H1 (cell line): ENCODE results near the gene UBE2G2. TPM values are rescaled to one million over a fixed set of nuclear protein-coding genes. Genes with fewer than 3 reads are reported as not detected.
A peak's percentile ranks its signal among the peaks of the same experiment; 100 is the strongest.

ENCODE experiments used
- CTCF ChIA-PET: fragments of 300-600 bp; sonication (Branson Sonifier 250); formaldehyde crosslinking; loops from one replicate; lab custom pipeline; 2021; ENCODE audit not compliant: partially characterized antibody; lab: Charles Lee
- POLR2A ChIA-PET: fragments of 300-600 bp; sonication (Branson Sonifier 250); formaldehyde crosslinking; loops from one replicate; lab custom pipeline; 2021; ENCODE audit warnings: inconsistent platforms; ENCODE audit not compliant: partially characterized antibody; lab: Charles Lee
- DNase-seq, 2 experiments: peaks; one replicate each; pipeline versions ENCODE4 v3.0.0 to v3.0.0-alpha.2; 2010 to 2022; ENCODE audit warnings: low spot score in 2 of 2, low read depth in 1 of 2, mixed read lengths in 1 of 2
- FAIRE-seq: peaks from 2 replicates; lab custom pipeline; 2011; peaks lifted over from hg19 to GRCh38; lab: Jason Lieb, UNC
- H2AFZ ChIP-seq: 2 replicates; pipeline ENCODE4 v1.8.1; 2012; ENCODE audit warnings: low read length, inconsistent platforms
- H2AK5ac ChIP-seq: 2 replicates; pipeline ENCODE4 v1.6.1; 2013; ENCODE audit warnings: low read depth, low read length
- H2BK120ac ChIP-seq: replicated peaks from 2 replicates; pipeline ENCODE3; 2013; ENCODE audit warnings: low read depth, low read length, inconsistent platforms
- H2BK12ac ChIP-seq: 2 replicates; pipeline ENCODE4 v1.6.1; 2013; ENCODE audit warnings: low read depth, low read length
- H2BK15ac ChIP-seq: 2 replicates; pipeline ENCODE4 v1.6.1; 2013; ENCODE audit warnings: low read length
- H2BK20ac ChIP-seq: 2 replicates; pipeline ENCODE4 v1.6.1; 2013; ENCODE audit warnings: low read length
- H2BK5ac ChIP-seq: 2 replicates; pipeline ENCODE4 v1.6.1; 2013; ENCODE audit warnings: low read depth, low read length
- H3K14ac ChIP-seq: 2 replicates; pipeline ENCODE4 v1.6.1; 2013; ENCODE audit warnings: inconsistent platforms; ENCODE audit not compliant: insufficient read length
- H3K18ac ChIP-seq: 2 replicates; pipeline ENCODE4 v1.6.1; 2013; ENCODE audit warnings: low read length; ENCODE audit errors: extremely low read depth
- H3K23ac ChIP-seq: 2 replicates; pipeline ENCODE4 v1.6.1; 2013; ENCODE audit warnings: inconsistent platforms; ENCODE audit not compliant: insufficient read length
- H3K23me2 ChIP-seq: 2 replicates; pipeline ENCODE4 v1.6.1; 2013; ENCODE audit warnings: low read depth, low read length
- H3K27ac ChIP-seq: 2 replicates; pipeline ENCODE4 v1.6.1; 2011; ENCODE audit warnings: low read depth, low read length, inconsistent platforms
- H3K27me3 ChIP-seq, 4 experiments: replicated peaks in 1 of 4; 1 replicate in 1 of 4; 2 replicates in 3 of 4; pipeline versions ENCODE4 v1.6.1 to v1.8.1; 2011 to 2013; ENCODE audit warnings: low read length in 3 of 4, mild to moderate bottlenecking in 3 of 4, inconsistent platforms in 2 of 4, mixed read lengths in 2 of 4, moderate library complexity in 1 of 4; ENCODE audit not compliant: control insufficient read depth in 3 of 4, insufficient read depth in 3 of 4; ENCODE audit errors: extremely low read depth in 1 of 4
- H3K36me3 ChIP-seq, 4 experiments: 2 replicates each; pipeline versions ENCODE4 v1.6.1 to v1.8.1; 2011 to 2013; ENCODE audit warnings: mild to moderate bottlenecking in 4 of 4, low read length in 3 of 4, moderate library complexity in 2 of 4, control low read depth in 1 of 4, inconsistent platforms in 1 of 4; ENCODE audit not compliant: insufficient read depth in 4 of 4, control insufficient read depth in 2 of 4
- H3K4ac ChIP-seq: replicated peaks from 2 replicates; pipeline ENCODE3; 2013; ENCODE audit warnings: low read length, low read depth, mixed read lengths, inconsistent platforms; ENCODE audit not compliant: insufficient read length
- H3K4me1 ChIP-seq, 4 experiments: replicated peaks in 1 of 4; 1 replicate in 1 of 4; 2 replicates in 3 of 4; pipeline versions ENCODE4 v1.6.1 to v1.8.1; 2011 to 2013; ENCODE audit warnings: low read length in 3 of 4, inconsistent platforms in 2 of 4, mixed read lengths in 1 of 4; ENCODE audit not compliant: insufficient read depth in 4 of 4, control insufficient read depth in 3 of 4
- H3K4me2 ChIP-seq, 2 experiments: 2 replicates each; pipeline versions ENCODE4 v1.6.1 to v1.8.1; 2011 to 2013; ENCODE audit warnings: low read depth in 2 of 2, low read length in 2 of 2, control low read depth in 1 of 2, inconsistent platforms in 1 of 2, mild to moderate bottlenecking in 1 of 2; ENCODE audit not compliant: insufficient read depth in 1 of 2
- H3K4me3 ChIP-seq, 4 experiments: fragments of 200-600, 300-600 bp in 1 of 4; sonication (generic), shearing (Covaris generic), sonication (Bioruptor Twin) in 1 of 4; 2 replicates each; pipeline versions ENCODE4 v1.5.1 to v1.8.1; 2011 to 2016; ENCODE audit warnings: low read length in 4 of 4, low read depth in 3 of 4, control low read depth in 2 of 4, inconsistent platforms in 2 of 4, mild to moderate bottlenecking in 2 of 4, mixed read lengths in 1 of 4, moderate library complexity in 1 of 4; ENCODE audit not compliant: insufficient read depth in 2 of 4; ENCODE audit errors: extremely low read depth in 1 of 4
- H3K56ac ChIP-seq: replicated peaks from 2 replicates; pipeline ENCODE3; 2013; ENCODE audit warnings: low read depth, mild to moderate bottlenecking, mixed read lengths, low read length, inconsistent platforms; ENCODE audit not compliant: insufficient read length
- H3K79me1 ChIP-seq: 2 replicates; pipeline ENCODE4 v1.6.1; 2013; ENCODE audit warnings: low read depth, low read length, control low read depth
- H3K79me2 ChIP-seq, 2 experiments: 2 replicates each; pipeline versions ENCODE4 v1.6.1 to v1.8.1; 2012 to 2013; ENCODE audit warnings: low read length in 2 of 2, mild to moderate bottlenecking in 2 of 2, inconsistent platforms in 1 of 2; ENCODE audit not compliant: insufficient read depth in 2 of 2, control insufficient read depth in 1 of 2
- H3K9ac ChIP-seq, 4 experiments: replicated peaks in 1 of 4; 1 replicate in 1 of 4; 2 replicates in 3 of 4; pipeline versions ENCODE4 v1.6.1 to v1.8.1; 2011 to 2013; ENCODE audit warnings: low read depth in 3 of 4, low read length in 3 of 4, control low read depth in 2 of 4, mild to moderate bottlenecking in 2 of 4, moderate library complexity in 2 of 4, inconsistent platforms in 1 of 4; ENCODE audit errors: extremely low read depth in 1 of 4
- H3K9me3 ChIP-seq, 2 experiments: 2 replicates each; pipeline versions ENCODE4 v1.6.1 to v1.8.1; 2012 to 2013; ENCODE audit warnings: mild to moderate bottlenecking in 2 of 2, moderate library complexity in 2 of 2, control low read depth in 1 of 2, inconsistent platforms in 1 of 2, low read depth in 1 of 2, low read length in 1 of 2, mixed read lengths in 1 of 2; ENCODE audit not compliant: insufficient read depth in 2 of 2
- H4K20me1 ChIP-seq, 2 experiments: replicated peaks in 1 of 2; 2 replicates each; pipeline versions ENCODE3 to v1.8.1; 2011 to 2013; ENCODE audit warnings: inconsistent platforms in 2 of 2, low read length in 2 of 2, mild to moderate bottlenecking in 1 of 2; ENCODE audit not compliant: insufficient read depth in 2 of 2, control insufficient read depth in 1 of 2
- H4K5ac ChIP-seq: 2 replicates; pipeline ENCODE4 v1.6.1; 2013; ENCODE audit warnings: low read length, low read depth, mixed read lengths, inconsistent platforms; ENCODE audit not compliant: insufficient read length
- H4K8ac ChIP-seq: 2 replicates; pipeline ENCODE4 v1.8.0; 2013; ENCODE audit warnings: mild to moderate bottlenecking, moderate library complexity, low read length, inconsistent platforms; ENCODE audit not compliant: insufficient read depth; ENCODE audit errors: extremely low read depth
- H4K91ac ChIP-seq: replicated peaks from 2 replicates; pipeline ENCODE3; 2013; ENCODE audit warnings: low read length, mixed read lengths, inconsistent platforms; ENCODE audit not compliant: insufficient read length
- CHD1 ChIP-seq: IDR thresholded peaks from 2 replicates; pipeline ENCODE4 v1.6.1; 2012; ENCODE audit warnings: low read depth, low read length, improper control_type of control experiment
- MAFK ChIP-seq: IDR thresholded peaks from 2 replicates; pipeline ENCODE4 v1.6.1; 2012; ENCODE audit warnings: low read depth, mild to moderate bottlenecking, improper control_type of control experiment, low read length
- whole genome bisulfite sequencing, 2 experiments: shearing (Covaris generic) in 1 of 2; methylation state at CpG; one replicate each; pipeline versions ENCODE4 v1.1.6 to v1.1.7; 2013 to 2015; ENCODE audit warnings: low lambda C conversion rate in 2 of 2, mixed read lengths in 2 of 2, inconsistent platforms in 1 of 2, low coverage in 1 of 2, missing lambda C conversion rate in 1 of 2; ENCODE audit not compliant: insufficient replicate concordance in 2 of 2, insufficient coverage in 1 of 2, insufficient read length in 1 of 2; ENCODE audit errors: extremely low coverage in 1 of 2, missing lambda C conversion rate in 1 of 2; 5-methylcytosine and 5-hydroxymethylcytosine counted together
- polyA plus RNA-seq, 7 experiments: library from polyadenylated mRNA; depleted of rRNA in 3 of 7; stranded (reverse) in 5 of 7; unstranded in 2 of 7; fragments of >200 nt in 5 of 7; fragments of 200-250 nt in 2 of 7; gene quantifications; 1 replicate in 5 of 7; 2 replicates in 1 of 7; 4 replicates in 1 of 7; pipeline versions ENCODE4 v1.2.1 to v1.2.3, GENCODE V29; 2011 to 2013; ENCODE audit warnings: missing spikeins in 2 of 7, mixed read lengths in 2 of 7
- total RNA-seq: library from RNA; stranded (reverse); fragmentation: NEBNext Ultra II Directional; extraction: Animal tissue kit (Norgen Biotek cat#: 25700); gene quantifications from 2 replicates; pipeline ENCODE4 v1.2.1, GENCODE V29; 2021
- TF ChIP-seq, protein P1 (sequence below): IDR thresholded peaks from 2 replicates; pipeline ENCODE4 v1.6.1; 2012; ENCODE audit warnings: inconsistent platforms

UBE2G2 gene
- total and polyA plus RNA-seq, 2 of the 8 experiments (the other 6 are each of a cell fraction or from before 2014, with no cell fraction given): 96.3 to 101 TPM

DNA sequence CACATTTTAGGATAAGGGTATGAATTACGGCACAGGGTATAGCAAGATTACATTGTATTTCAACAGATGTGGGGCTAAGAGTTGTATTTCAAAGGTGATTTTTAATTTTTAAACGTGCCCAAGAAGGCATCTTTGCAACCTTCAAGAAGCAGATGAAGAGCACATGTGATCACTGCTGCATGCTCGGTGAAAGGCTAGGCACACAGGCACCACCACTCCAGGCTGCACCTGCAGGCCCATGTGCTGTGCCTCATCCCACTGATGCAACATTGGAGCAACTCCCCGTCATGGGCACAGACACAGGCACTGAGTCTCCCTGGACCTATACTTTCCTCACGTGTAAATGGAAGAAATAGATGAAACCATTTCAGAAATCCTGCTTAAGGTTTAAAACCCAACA is 23.5 kb downstream of the UBE2G2 start:
- peaks cover 10% of the 10 kb centered on the region for H3K79me1 ChIP-seq
- FAIRE-seq: no peak
- no peaks in the 10 kb centered on the region for H3K4me1 ChIP-seq
- no peak overlapping the region for H3K18ac ChIP-seq
- ChIA-PET POLR2A (no interaction called here), CTCF (no interaction called here)
- no peak overlapping the region for H4K8ac ChIP-seq
- peaks cover 0 to 52% of the 10 kb centered on the region in 2 experiments for H3K79me2 ChIP-seq
- no peak overlapping the region for H2BK20ac ChIP-seq
- DNase-seq: no peak
- no peak overlapping the region for H3K4me2 ChIP-seq
- WGBS, 2 experiments: 84% methylated on average over 5 of the region's 5 CpGs; no CpG with 5 or more reads in 1 of the 2 experiments
- no peak overlapping the region for H2BK120ac ChIP-seq
- no peak overlapping the region for H4K5ac ChIP-seq
- H3K14ac ChIP-seq: no peak overlapping the region
- no peak overlapping the region for H3K27ac ChIP-seq
- no peak overlapping the region for H2AFZ ChIP-seq
- peak overlapping the region; percentile 45; the same call in 1 of the 2 replicates for H2BK5ac ChIP-seq
- no peak overlapping the region for H2BK15ac ChIP-seq
- H4K91ac ChIP-seq: no peak overlapping the region
- peaks cover 0 to 10% of the 10 kb centered on the region in 2 experiments for H4K20me1 ChIP-seq
- TF ChIP-seq, protein P1, sequence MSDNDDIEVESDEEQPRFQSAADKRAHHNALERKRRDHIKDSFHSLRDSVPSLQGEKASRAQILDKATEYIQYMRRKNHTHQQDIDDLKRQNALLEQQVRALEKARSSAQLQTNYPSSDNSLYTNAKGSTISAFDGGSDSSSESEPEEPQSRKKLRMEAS: 0 out of 2 replicates have a peak, but pooled peaks have one; percentile 31
- no peak for TF ChIP-seq CHD1
- TF ChIP-seq MAFK: no peak
- no peak overlapping the region for H3K56ac ChIP-seq
- H3K4me3 ChIP-seq: no peak overlapping the region
- H3K23me2 ChIP-seq: no peaks in the 10 kb centered on the region
- H3K23ac ChIP-seq: no peak overlapping the region
- peaks cover 0 to 1% of the 10 kb centered on the region in 2 experiments; a peak in 1 of 4 replicates for H3K9me3 ChIP-seq
- peaks cover 7 to 40% (median 22%) of the 10 kb centered on the region in 4 experiments; a peak in 7 of 8 replicates for H3K36me3 ChIP-seq
- peak overlapping the region; percentile 60; the same call in 1 of the 2 replicates for H2AK5ac ChIP-seq
- no peak overlapping the region for H3K4ac ChIP-seq
- H2BK12ac ChIP-seq: no peak overlapping the region
- no peak overlapping the region for H3K9ac ChIP-seq
- H3K27me3 ChIP-seq: no peaks in the 10 kb centered on the region
